ENCODE measurements around the gene RLN3.
"Not testable (repeated sequence)": the region's sequence is repeated elsewhere in the genome, so short reads cannot be mapped to it uniquely, and the experiment has no call there.

Gene RLN3

DNA sequence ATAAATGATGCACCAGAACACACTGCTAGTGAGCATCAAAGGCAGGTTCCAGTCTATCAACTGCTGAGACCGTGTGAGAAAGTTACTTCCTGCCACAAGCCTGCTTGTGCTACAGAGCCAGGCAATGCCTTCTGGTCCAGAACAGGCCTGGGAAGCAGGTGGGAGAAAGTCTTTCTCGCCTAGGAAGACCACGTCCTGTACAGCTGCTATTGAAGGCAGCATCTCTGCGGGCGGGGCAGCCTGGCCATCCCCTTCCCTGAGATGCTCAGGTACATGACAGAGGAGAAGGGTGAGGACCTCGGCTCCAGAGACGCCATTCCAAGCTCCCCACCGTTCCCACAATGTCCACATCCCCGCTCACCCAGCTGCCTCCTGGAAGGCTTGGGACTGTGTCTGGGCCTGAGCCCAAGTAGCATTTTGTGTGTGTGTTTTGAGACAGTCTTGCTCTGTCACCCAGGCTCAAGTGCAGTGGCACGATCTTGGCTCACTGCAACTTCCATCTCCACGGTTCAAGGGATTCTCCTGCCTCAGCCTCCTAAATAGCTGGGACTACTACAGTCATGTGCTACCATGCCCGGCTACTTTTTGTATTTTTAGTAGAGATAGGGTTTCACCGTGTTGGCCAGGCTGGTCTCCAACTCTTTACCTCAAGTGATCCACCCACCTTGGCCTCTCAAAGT lies 25.2 kb upstream of the RLN3 start:
- no peaks in the 10 kb centered on the region for H3K36me3 ChIP-seq (ENCODE audit: insufficient read depth, low read length)
- H3K4me1 ChIP-seq (ENCODE audit: insufficient read depth, low read length), result peaks cover 8% of the 10 kb centered on the region
- H3K9ac ChIP-seq (ENCODE audit: low read depth, low read length), result no peak overlapping the region
- peaks cover 9% of the 10 kb centered on the region; the same call in 1 of the 2 replicates for H3K9me3 ChIP-seq (ENCODE audit: control insufficient read depth, insufficient read depth, low read length)

DNA sequence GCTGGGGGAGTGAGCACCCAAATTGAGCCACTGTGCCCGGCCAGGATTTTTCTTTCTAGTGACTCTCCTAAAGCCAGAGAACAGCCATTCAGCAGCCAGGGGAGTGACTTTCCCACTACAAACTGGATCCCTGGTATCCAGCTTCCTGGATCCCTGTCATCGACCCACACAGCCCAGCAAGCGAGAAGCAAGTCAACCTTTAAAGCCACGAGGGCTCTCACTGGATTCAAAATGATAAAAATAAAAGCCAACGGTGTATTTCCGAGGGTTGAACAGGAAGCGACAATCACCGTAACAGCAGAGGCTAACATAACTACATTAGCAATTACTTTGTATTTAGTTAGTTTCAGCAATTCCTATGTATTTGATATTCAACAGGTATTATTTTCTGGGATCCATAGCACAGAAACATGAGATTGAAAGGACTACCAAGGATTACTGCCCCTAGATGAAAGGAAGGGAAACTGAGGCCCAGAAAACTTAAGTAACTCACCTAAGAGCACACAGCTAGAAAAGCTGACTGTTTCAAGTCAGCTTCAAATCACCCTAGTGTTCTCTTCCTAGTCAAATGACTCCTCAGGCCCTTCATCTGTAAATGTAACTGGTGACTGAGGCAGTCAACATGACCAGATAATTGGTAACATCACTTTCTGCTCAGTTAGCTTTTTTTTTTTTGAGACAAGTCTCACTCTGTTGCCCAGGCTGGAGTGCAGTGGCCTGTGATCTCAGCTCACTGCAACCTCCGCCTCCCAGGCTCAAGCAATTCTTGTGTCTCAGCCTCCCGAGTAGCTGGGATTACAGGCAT lies 24.5 kb upstream of the RLN3 start:
- H3K4me1 ChIP-seq (ENCODE audit: insufficient read depth, low read length), result peaks cover 8% of the 10 kb centered on the region
- no peaks in the 10 kb centered on the region for H3K36me3 ChIP-seq (ENCODE audit: insufficient read depth, low read length)
- H3K9ac ChIP-seq (ENCODE audit: low read depth, low read length), result no peak overlapping the region
- H3K9me3 ChIP-seq (ENCODE audit: control insufficient read depth, insufficient read depth, low read length), result peaks cover 9% of the 10 kb centered on the region; the same call in 1 of the 2 replicates

DNA sequence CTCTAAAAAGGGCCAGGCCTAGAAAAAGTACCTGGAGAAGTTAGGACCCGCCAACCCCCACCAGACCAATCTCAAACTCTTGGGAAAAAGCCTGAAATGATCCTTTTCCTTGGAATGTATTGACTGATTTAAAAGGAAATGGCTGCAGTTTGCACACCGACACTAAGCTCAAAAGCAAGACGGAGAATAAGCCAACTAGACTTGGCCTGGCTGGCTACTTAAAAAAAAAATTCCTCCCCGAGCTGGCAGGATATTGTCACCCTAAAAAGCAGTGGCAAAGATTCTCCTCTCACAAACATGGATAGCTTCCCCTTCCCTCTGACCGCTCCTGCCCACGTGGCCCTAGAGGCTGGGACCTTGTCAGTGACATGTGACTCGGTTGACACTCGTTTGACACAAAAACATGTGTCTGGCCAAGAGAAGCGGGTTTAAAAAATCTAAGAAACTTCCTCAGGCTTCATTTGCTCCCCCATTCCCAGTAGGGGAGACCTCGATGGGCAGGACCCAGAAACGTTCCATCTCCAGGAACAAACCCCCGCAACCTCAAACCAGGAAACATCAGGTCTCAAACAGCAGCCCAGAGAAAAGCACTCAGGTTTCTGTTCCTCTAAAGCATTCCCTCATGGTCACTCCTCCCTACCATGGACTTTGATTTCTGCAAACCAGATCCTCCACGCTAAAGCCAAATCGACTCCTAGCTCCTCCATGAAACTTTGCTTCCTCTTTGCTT lies 23.2 kb upstream of the RLN3 start:
- Histone ChIP-seq H3K36me3 (ENCODE audit: insufficient read depth, low read length) (no peaks in the 10 kb centered on the region), H3K4me1 (ENCODE audit: insufficient read depth, low read length) (peaks cover 8% of the 10 kb centered on the region), H3K9ac (ENCODE audit: low read depth, low read length) (0 out of 2 replicates have a peak overlapping the region, but pooled peaks have one; percentile 14), H3K9me3 (ENCODE audit: control insufficient read depth, insufficient read depth, low read length) (no peaks in the 10 kb centered on the region)

DNA sequence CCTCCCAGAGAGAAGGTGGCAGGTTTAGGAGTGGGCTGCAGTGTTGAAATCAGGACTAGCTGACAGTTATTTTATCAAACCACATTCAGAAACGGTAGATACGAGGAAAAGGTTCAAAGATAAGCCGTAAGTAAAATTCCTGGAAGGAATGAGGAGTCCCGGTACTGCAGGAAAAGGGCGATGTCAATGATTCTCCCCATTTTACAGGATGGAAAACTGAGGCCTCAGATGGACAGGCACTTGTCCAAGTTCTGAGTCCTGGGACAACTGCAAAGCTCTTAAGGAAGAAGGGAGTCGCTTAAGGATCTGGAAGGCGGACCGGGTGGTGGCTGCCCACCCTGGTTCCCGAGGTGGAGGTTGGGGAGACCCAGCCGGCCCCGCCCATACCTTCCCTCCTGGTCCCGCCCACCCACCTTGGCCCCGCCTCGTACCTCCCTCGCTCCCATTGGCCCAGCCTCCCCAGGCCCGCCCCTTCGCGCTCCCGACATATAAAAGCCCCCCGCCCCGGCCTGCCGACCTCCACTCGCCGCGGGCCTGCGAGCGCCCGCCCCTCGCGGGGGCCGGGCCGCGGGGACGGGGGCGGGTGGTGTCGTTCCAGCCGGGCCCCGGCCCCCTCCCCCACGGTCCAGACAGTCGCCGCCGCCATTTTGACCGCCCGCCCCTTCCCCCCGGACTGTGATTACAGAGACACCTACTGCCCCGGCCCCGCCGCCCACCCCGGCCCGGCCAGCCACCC lies 22.4 kb upstream of the RLN3 start:
- peak overlapping the region; percentile 54; the same call in 1 of the 2 replicates for H3K9ac ChIP-seq (ENCODE audit: low read depth, low read length)
- no peaks in the 10 kb centered on the region for H3K9me3 ChIP-seq (ENCODE audit: control insufficient read depth, insufficient read depth, low read length)
- H3K4me1 ChIP-seq (ENCODE audit: insufficient read depth, low read length), result peaks cover 8% of the 10 kb centered on the region
- no peaks in the 10 kb centered on the region for H3K36me3 ChIP-seq (ENCODE audit: insufficient read depth, low read length)

DNA sequence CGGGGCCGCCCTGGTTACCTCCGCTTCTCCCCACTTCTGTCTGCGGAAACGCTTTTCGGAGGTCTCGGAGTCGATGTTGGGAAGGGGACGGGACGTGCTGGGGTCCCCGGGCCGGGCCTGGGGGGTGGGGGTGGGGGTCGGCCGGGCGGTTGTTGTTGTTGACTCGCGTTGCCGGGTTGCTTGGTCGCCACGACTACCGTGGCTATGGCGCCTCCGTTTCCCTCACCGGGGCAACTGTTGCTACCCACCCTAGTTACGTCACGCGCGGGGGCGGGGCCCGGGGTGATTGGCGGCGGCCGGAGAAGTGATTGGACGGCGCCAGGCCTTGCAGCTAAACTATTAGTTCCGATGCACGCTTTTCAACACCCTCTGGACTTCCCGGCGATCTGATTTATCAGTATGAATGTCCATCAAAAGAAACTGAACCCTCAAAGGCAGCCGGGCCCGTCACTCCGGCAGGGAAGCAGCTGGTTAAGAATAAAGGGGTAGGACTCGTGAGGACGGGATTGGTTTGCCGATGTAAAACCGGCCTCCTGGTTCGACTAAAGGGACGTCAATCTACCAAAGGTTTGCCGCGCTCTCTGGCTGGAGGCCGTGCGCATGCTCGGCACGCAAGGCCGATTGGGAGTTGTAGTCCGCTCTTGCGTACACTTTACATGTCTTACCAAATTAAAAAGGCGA lies 21.7 kb upstream of the RLN3 start, which contains the start of gene RFX1:
RFX1 (minus strand) TSS at position 236 of the 681 bp plus-strand sequence. CDS start 12,477 bp downstream, outside the sequence.
- Histone ChIP-seq H3K36me3 (ENCODE audit: insufficient read depth, low read length) (no peaks in the 10 kb centered on the region), H3K4me1 (ENCODE audit: insufficient read depth, low read length) (peaks cover 8% of the 10 kb centered on the region), H3K9me3 (ENCODE audit: control insufficient read depth, insufficient read depth, low read length) (no peaks in the 10 kb centered on the region), H3K9ac (ENCODE audit: low read depth, low read length) (peak within 1 kb of the TSS; percentile 54)

DNA sequence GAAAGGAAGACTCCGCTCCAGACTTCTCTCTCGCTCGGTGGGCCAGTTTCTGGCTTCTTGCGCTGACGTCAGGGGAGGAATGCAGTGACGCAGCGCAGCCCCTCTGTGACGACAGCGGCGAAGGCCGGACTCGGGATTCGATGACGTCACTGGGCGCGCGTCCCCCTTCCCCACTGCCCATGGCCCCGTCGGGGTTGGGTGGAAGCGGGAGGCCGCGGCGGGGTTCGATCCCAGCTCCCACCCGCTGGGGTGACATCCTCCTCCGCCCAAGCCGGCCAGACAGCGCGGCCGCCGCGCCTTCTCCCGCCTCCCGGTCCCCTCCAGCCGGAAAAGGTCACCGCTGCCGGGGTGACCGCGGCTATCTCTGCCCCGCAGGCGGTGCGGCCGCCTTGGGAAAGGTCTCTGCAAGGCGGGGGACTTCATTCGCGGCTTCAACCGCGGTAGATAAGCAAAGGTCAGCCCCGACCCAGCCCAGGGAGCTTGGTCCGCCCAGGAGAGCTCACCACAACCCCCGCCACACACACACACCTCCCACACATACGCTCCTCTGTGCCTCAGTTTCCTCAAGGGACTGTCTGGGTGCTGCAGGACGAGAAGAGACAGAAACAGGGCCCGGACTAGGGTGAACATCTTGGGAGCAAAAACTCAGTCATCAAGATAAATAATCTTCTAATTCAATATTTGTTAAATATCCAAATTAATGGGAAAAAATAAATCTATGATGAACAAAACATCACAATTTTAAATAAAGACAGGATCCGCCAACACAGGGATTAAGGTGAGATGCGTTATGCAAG lies 21.0 kb upstream of the RLN3 start:
- H3K4me1 ChIP-seq (ENCODE audit: insufficient read depth, low read length), result peaks cover 8% of the 10 kb centered on the region
- no peaks in the 10 kb centered on the region for H3K36me3 ChIP-seq (ENCODE audit: insufficient read depth, low read length)
- H3K9me3 ChIP-seq (ENCODE audit: control insufficient read depth, insufficient read depth, low read length), result no peaks in the 10 kb centered on the region
- peak overlapping the region; percentile 54 for H3K9ac ChIP-seq (ENCODE audit: low read depth, low read length)

DNA sequence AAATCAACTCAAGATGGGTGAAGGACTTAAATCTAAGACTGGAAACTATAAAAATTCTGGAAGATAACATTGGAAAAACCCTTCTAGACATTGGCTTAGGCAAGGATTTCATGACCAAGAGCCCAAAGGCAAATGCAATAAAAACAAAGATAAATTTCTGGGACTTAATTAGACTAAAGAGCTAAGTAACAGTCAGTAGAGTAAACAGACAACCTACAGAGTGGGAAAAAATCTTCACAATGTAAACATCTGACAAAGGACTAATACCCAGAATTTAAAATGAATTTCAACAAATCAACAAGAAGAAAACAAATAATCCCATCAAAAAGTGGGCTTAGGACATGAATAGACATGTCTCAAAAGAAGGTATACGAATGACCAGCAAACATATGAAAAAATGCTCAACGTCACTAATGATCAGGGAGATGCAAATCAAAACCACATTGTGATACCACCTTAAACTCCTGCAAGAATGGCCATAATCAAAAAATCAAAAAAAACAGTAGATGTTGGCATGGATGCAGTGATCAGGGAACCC lies 15.5 kb upstream of the RLN3 start:
- Histone ChIP-seq H3K4me1 (ENCODE audit: insufficient read depth, low read length) (no peaks in the 10 kb centered on the region), H3K9ac (ENCODE audit: low read depth, low read length) (no peak overlapping the region), H3K9me3 (ENCODE audit: control insufficient read depth, insufficient read depth, low read length) (no peaks in the 10 kb centered on the region), H3K36me3 (ENCODE audit: insufficient read depth, low read length) (no peaks in the 10 kb centered on the region)

DNA sequence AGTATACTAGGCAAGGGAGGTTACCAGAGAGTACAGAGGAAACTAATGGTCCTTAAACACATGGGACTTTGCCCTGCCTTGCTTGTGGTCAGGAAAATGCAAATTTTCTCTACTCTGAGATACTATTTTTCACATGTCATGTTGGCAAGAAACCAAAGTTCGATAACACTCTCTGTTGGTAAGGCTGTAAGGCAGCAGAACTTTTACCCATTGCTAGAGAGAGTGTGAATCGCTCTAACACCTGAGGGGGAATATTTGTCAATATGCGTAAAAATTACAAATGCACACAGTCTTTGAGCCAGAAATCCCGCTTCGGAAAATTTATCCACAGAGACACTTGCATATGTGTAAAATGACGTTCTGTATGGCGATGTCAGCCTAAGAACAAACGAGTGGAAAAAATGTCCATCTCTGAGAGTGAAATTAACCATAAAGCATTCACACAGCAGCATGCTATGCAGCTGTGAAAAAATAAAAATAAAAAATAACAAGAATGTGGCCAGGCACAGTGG lies 12.4 kb upstream of the RLN3 start:
- Histone ChIP-seq H3K36me3 (ENCODE audit: insufficient read depth, low read length) (no peaks in the 10 kb centered on the region), H3K9ac (ENCODE audit: low read depth, low read length) (no peak overlapping the region), H3K9me3 (ENCODE audit: control insufficient read depth, insufficient read depth, low read length) (no peaks in the 10 kb centered on the region), H3K4me1 (ENCODE audit: insufficient read depth, low read length) (no peaks in the 10 kb centered on the region)

DNA sequence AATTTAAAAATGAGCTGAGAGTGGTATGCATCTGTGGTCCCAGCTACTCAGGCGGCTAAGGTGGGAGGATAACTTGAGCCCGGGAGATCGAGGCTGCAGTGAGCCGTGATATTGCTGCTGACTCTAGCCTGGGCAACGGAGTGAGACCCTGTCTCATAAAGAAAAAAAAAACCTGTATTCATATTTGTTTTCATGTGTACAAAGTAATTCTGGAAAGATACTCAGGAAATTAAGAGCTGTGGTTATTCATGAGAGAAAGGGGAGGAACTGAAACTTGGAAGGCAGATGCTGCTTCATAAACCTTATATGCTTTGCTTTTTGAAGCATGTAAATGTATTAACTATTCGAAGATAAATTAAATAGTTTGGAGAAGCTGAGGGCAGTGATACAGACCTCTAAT lies 8.8 kb upstream of the RLN3 start:
- peaks cover 5% of the 10 kb centered on the region; the same call in 1 of the 2 replicates for H3K4me1 ChIP-seq (ENCODE audit: insufficient read depth, low read length)
- no peak overlapping the region for H3K9ac ChIP-seq (ENCODE audit: low read depth, low read length)
- H3K9me3 ChIP-seq (ENCODE audit: control insufficient read depth, insufficient read depth, low read length), result no peaks in the 10 kb centered on the region
- H3K36me3 ChIP-seq (ENCODE audit: insufficient read depth, low read length), result no peaks in the 10 kb centered on the region

DNA sequence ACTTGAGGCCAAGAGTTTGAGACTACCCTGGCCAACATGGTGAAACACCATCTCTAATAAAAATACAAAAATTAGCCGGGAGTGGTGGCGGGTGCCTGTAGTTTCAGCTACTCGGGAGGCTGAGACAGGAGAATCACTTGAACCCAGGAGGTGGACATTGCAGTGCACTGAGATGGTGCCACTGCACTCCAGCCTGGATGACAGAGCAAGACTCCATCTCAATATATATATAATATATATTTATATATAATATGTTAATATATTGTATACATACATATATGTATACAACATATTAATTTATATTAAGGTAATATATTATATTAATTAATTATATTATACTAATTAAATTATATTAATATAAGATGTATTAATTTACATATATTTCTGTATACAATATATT lies 8.2 kb upstream of the RLN3 start:
- not testable (repeated sequence) for H3K9ac ChIP-seq (ENCODE audit: low read depth, low read length); H3K4me1 ChIP-seq (ENCODE audit: insufficient read depth, low read length); H3K9me3 ChIP-seq (ENCODE audit: control insufficient read depth, insufficient read depth, low read length); H3K36me3 ChIP-seq (ENCODE audit: insufficient read depth, low read length)

DNA sequence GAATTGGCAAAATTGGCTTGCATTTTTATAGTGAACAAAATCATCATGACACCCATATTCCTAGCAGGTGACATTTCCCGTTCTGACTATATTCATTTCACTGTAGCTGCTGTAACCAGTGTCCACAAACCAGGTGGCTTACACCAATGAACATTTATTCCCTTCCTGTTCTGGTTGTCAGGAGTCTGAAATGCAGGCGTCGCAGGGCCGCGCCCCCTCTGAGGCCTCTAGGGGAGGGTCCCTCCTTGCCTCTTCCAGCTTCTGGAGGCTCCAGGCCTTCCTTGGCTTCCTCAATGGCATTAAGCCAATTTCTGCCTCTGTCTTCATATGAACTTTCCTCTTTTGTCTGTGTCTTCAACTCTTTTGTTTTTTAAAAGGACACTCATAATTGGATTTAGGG lies 6.5 kb upstream of the RLN3 start:
- Histone ChIP-seq H3K9ac (ENCODE audit: low read depth, low read length) (no peak overlapping the region), H3K9me3 (ENCODE audit: control insufficient read depth, insufficient read depth, low read length) (no peaks in the 10 kb centered on the region), H3K36me3 (ENCODE audit: insufficient read depth, low read length) (no peaks in the 10 kb centered on the region), H3K4me1 (ENCODE audit: insufficient read depth, low read length) (peaks cover 5% of the 10 kb centered on the region; the same call in 1 of the 2 replicates)

DNA sequence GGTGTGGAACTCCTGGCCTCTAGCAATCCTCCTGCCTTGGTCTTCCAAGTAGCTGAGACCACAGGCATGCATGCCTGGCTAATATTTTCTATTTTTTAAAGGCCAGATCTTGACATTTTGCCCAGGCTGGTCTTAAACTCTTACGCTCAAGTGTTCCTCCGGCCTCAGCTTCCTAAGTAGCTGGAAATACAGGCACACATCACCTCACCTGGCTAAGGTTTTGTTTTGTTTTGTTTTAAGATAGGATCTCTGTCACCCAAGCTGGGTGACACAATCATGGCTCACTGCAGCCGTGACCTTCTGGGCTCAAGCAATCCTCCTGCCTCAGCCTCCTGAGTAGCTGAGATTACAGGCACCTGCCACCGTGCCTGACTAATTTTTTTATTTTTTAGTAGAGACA lies 5.5 kb upstream of the RLN3 start:
- H3K9me3 ChIP-seq (ENCODE audit: control insufficient read depth, insufficient read depth, low read length), result no peaks in the 10 kb centered on the region
- no peaks in the 10 kb centered on the region for H3K36me3 ChIP-seq (ENCODE audit: insufficient read depth, low read length)
- H3K4me1 ChIP-seq (ENCODE audit: insufficient read depth, low read length), result peaks cover 5% of the 10 kb centered on the region; the same call in 1 of the 2 replicates
- H3K9ac ChIP-seq (ENCODE audit: low read depth, low read length), result no peak overlapping the region
